NB4 (cell line): ENCODE results near the gene SOX8.

Source experiments
- POLR2A ChIP-seq: IDR thresholded peaks from 2 replicates; pipeline ENCODE4 v1.6.1; 2011; ENCODE audit warnings: mild to moderate bottlenecking; ENCODE audit not compliant: insufficient read length; ENCODE audit errors: extremely low read depth
- TF ChIP-seq, protein P1 (sequence below): IDR thresholded peaks from one replicate; pipeline ENCODE4 v1.5.1; 2012; ENCODE audit warnings: low read depth, low read length

DNA sequence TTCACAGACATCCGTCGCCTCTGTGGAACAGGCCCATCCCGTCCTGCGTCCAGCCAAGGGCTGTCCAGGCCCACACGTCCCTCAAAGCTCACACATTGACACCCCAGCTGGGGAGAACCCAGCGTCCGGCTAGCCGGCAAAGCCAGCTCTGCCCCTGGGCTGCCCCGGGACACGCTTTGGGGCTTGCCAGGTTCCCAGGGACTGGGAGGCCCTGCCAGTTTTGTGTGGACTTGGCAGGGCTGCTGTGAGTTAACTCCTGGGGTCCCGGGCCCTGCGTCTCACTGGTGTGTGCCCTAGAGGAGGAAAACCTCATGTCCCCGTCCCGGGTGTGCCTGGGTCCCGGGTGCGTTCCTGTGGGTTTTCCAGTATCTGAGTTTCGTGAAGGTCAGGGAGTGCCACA, 6.3 kb downstream of the SOX8 start:
- TF ChIP-seq, protein P1, sequence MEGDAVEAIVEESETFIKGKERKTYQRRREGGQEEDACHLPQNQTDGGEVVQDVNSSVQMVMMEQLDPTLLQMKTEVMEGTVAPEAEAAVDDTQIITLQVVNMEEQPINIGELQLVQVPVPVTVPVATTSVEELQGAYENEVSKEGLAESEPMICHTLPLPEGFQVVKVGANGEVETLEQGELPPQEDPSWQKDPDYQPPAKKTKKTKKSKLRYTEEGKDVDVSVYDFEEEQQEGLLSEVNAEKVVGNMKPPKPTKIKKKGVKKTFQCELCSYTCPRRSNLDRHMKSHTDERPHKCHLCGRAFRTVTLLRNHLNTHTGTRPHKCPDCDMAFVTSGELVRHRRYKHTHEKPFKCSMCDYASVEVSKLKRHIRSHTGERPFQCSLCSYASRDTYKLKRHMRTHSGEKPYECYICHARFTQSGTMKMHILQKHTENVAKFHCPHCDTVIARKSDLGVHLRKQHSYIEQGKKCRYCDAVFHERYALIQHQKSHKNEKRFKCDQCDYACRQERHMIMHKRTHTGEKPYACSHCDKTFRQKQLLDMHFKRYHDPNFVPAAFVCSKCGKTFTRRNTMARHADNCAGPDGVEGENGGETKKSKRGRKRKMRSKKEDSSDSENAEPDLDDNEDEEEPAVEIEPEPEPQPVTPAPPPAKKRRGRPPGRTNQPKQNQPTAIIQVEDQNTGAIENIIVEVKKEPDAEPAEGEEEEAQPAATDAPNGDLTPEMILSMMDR, result no peak
- no peak for TF ChIP-seq POLR2A
